Neural crest cell (in vitro differentiated cells): ENCODE data around the gene ADAT3. TPM values are rescaled to one million over a fixed set of nuclear protein-coding genes. Genes with fewer than 3 reads are reported as not detected.
"Not testable (repeated sequence)": the region's sequence is repeated elsewhere in the genome, so short reads cannot be mapped to it uniquely, and the experiment has no call there.

ENCODE experiments used
- DNase-seq: peaks from one replicate; pipeline ENCODE4 v3.0.0; 2021; ENCODE audit warnings: low read depth, mixed read lengths, low spot score
- H3K27ac Mint-ChIP-seq: one replicate; pipeline ENCODE4 v1.8.0; 2021; ENCODE audit warnings: mild to moderate bottlenecking, mixed read lengths; ENCODE audit not compliant: unreplicated experiment
- H3K27me3 Mint-ChIP-seq: 2 replicates; pipeline ENCODE4 v1.8.0; 2021; ENCODE audit warnings: low read depth, mild to moderate bottlenecking, mixed read lengths
- H3K36me3 Mint-ChIP-seq: 2 replicates; pipeline ENCODE4 v1.8.0; 2021; ENCODE audit warnings: low read depth, mild to moderate bottlenecking, mixed read lengths
- H3K4me1 Mint-ChIP-seq: 2 replicates; pipeline ENCODE4 v1.8.0; 2021; ENCODE audit warnings: mixed read lengths
- H3K4me3 Mint-ChIP-seq: one replicate; pipeline ENCODE4 v1.8.0; 2021; ENCODE audit warnings: mild to moderate bottlenecking, mixed read lengths
- H3K9me3 Mint-ChIP-seq: 2 replicates; pipeline ENCODE4 v1.8.0; 2021; ENCODE audit warnings: mixed read lengths
- total RNA-seq: library from RNA; stranded (reverse); gene quantifications from 2 replicates; pipeline ENCODE4 v1.2.1, GENCODE V29; 2021
- TF ChIP-seq, protein P1 (sequence below): fragments of 200-600 bp; sonication (generic); conservative IDR thresholded peaks from 2 replicates; pipeline ENCODE4 v1.5.0; 2021; ENCODE audit warnings: antibody characterized with exemption, mild to moderate bottlenecking

Gene ADAT3
- total RNA-seq, 1 donor from 2014 or later, result 13.7 TPM

DNA sequence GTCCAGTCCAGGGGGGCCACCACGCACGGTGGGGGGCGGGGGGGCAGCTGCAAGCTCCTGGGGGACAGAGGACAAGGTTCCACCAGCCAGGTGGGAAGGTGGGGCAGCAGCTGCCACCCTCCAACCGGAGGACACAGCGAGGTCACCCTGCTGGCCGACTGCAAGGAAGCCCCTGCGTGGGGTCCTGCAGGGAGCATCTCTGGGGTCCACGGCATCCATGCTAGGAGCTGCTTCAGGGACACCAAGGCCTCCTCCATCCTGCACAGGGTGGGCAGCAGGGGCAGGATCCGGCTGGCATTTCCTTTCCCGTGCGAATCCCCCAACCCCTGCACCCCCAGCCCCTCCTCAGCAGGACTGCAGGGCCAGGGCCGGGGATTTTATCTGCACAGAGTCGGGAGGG lies 33.6 kb upstream of the ADAT3 start:
- TF ChIP-seq, protein P1, sequence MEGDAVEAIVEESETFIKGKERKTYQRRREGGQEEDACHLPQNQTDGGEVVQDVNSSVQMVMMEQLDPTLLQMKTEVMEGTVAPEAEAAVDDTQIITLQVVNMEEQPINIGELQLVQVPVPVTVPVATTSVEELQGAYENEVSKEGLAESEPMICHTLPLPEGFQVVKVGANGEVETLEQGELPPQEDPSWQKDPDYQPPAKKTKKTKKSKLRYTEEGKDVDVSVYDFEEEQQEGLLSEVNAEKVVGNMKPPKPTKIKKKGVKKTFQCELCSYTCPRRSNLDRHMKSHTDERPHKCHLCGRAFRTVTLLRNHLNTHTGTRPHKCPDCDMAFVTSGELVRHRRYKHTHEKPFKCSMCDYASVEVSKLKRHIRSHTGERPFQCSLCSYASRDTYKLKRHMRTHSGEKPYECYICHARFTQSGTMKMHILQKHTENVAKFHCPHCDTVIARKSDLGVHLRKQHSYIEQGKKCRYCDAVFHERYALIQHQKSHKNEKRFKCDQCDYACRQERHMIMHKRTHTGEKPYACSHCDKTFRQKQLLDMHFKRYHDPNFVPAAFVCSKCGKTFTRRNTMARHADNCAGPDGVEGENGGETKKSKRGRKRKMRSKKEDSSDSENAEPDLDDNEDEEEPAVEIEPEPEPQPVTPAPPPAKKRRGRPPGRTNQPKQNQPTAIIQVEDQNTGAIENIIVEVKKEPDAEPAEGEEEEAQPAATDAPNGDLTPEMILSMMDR, result no peak
- no peak for DNase-seq
- Mint-ChIP-seq H3K4me3 (no peak overlapping the region), H3K27me3 (no peaks in the 10 kb centered on the region), H3K27ac (no peak overlapping the region), H3K4me1 (peaks cover 27% of the 10 kb centered on the region), H3K9me3 (no peaks in the 10 kb centered on the region), H3K36me3 (peaks cover 2% of the 10 kb centered on the region)

DNA sequence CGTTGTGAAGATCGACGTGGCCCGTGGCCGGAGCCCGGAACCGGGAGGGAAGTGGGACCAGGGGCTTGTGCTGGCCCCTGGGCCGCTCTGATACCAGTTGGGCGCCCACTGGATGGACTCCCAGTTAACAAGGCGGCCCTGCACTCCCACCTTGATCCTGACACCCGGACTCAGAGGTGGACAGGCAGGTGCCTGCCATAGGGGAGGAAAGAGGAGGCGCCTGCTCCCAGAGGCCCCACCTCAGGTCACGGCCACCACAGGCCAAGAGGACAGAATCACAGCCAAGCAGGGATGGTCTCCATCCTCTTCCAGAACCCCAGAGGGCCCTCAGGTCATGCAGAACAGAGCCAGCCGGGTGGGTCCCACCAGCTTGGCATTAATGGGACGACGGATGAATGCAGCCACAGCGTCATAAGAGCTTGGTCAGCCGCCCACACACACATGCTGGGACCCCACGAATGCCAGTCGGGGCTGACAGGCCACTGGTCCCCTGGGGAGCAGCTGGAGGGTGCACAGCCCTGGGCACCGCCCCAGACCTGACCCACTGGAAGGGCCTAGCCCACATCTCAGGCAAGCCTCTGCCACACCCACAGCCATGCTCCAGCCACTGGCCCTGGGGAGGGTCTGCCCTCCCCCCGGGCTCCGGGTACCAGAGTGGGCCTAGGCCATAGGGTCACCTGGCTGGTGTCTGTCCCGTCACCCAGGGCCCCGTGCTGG lies 32.2 kb upstream of the ADAT3 start:
- no peak overlapping the region for H3K27ac Mint-ChIP-seq

DNA sequence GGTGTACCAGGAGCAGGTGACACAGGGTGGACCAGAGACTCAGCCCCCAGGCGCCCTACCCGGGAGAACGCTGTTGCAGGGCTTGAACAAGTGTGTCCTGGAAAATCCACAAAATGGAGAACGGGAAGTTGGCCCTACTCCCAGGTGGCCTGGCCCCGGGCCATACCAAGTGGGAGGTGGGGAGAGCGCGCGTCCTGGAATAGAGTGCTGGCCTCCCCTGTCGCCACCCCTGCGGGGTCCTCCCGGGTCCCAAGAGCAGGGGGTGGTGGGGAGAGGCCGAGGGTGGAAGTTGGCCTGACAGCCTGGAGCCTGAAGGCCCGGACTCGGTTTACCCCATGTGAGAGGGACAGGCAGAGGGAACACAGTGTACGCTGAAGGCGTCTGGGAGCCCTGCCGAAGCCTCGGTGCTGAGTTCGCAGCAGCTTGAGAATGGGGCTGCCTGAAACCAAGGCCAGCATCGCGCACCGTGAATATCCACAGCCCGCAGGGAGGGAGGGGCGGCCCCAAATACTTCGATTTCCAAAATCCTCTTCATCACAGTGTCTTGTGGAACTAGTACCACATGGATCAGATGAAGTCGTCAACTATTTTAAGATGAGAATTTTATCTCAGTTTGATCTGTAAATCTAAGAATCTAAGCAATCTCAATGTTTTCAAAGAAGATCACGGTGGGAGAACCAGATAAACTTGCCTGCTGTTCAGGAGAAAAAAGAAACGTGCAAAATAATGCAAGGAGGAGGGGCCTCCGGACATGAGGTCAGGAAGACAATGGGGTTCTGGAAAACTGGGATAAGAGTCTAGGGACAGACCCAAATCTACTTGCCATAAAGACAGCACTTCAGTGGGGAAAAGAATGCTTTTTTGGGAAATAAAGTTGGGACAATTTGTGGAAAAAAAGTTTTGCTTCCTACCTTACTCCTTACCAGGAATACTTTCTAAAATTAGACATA lies 31.4 kb upstream of the ADAT3 start:
- TF ChIP-seq, protein P1, result no peak
- H3K4me3 Mint-ChIP-seq, result peak overlapping the region; percentile 94
- H3K27ac Mint-ChIP-seq, result no peak overlapping the region
- H3K9me3 Mint-ChIP-seq, result no peaks in the 10 kb centered on the region
- H3K4me1 Mint-ChIP-seq, result peaks cover 24% of the 10 kb centered on the region
- no peaks in the 10 kb centered on the region for H3K27me3 Mint-ChIP-seq
- DNase-seq, result no peak
- peaks cover 2% of the 10 kb centered on the region for H3K36me3 Mint-ChIP-seq

More for the DNA sequence above, 32.2 kb upstream of the ADAT3 start:
- no peaks in the 10 kb centered on the region for H3K9me3 Mint-ChIP-seq
- H3K4me3 Mint-ChIP-seq, result peak overlapping the region; percentile 31
- H3K27me3 Mint-ChIP-seq, result no peaks in the 10 kb centered on the region
- H3K4me1 Mint-ChIP-seq, result peaks cover 25% of the 10 kb centered on the region
- no peak for DNase-seq
- peaks cover 2% of the 10 kb centered on the region for H3K36me3 Mint-ChIP-seq
- TF ChIP-seq, protein P1, result no peak

DNA sequence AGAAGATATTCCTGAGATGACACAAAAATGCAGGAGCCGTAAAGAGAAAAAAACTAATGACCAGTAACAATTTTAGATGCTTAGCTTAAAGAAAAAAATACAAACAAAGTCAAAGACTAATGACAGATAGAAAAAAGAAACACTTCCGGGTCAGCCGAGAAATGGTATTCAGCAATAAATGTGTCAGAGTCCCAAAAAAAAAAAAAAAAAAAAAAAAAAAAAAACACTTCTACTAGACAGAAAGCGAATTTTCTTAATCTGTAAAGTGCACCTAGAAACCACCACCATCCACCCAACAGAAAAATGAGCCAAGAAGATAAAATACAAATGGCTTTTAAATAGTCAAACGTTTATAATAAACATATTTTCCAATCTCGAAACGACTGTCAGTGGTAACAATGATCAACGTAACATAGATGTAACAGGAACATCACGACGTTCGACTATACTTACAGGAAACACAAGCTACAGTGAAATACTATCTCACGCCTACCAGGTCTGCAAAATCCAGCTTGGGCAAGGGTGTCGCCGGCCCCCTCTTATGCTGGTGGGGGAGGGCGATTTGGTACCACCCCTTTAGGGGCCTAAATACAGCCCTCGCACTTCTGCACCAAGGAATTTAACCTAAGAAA lies 30.5 kb upstream of the ADAT3 start:
- Mint-ChIP-seq H3K27ac (peak overlapping the region; percentile 72), H3K4me3 (peak overlapping the region; percentile 94), H3K4me1 (peaks cover 24% of the 10 kb centered on the region), H3K27me3 (no peaks in the 10 kb centered on the region), H3K9me3 (no peaks in the 10 kb centered on the region), H3K36me3 (peaks cover 2% of the 10 kb centered on the region)
- DNase-seq, result no peak
- TF ChIP-seq, protein P1, result no peak

DNA sequence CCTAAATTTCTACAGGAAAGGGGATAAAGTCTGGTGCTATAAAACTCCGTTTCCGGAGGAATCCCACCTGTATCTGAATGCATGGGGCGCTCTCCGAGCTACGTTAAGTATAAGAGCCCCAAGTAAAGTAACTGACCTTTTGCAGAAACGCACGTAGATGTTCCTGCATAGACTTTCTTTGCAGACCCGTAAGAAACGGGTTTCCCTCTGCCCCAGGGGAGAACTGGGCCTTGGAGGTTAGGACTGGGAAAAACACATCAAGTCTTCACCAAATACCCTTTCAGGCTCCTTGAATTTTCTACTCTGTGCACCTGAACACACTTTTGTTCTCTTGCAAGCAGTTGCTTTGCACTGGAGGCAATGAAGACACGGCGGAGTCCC lies 29.9 kb upstream of the ADAT3 start:
- H3K36me3 Mint-ChIP-seq, DNase-seq, H3K27me3 Mint-ChIP-seq, H3K9me3 Mint-ChIP-seq: not testable (repeated sequence)
- Mint-ChIP-seq H3K4me1 (peaks cover 24% of the 10 kb centered on the region), H3K4me3 (peak overlapping the region; percentile 94), H3K27ac (peak overlapping the region; percentile 97)
